WTC11 (cell line): ENCODE results near the gene WWP2. TPM values are rescaled to one million over a fixed set of nuclear protein-coding genes. Genes with fewer than 3 reads are reported as not detected.

ENCODE experiments used
- ATAC-seq: fragments of 200-7000 bp; cut with Tn5 transposase; 2 replicates; pipeline ENCODE4 v1.10.0; 2021; ENCODE audit warnings: mild to moderate bottlenecking, moderate library complexity
- CTCF ChIA-PET: fragments of 300-600 bp; sonication (Branson Sonifier 250); formaldehyde crosslinking; loops from one replicate; lab custom pipeline; 2021; ENCODE audit warnings: antibody characterized with exemption; lab: Charles Lee
- POLR2A ChIA-PET: fragments of 350-600 bp; sonication (Branson Sonifier 250); formaldehyde crosslinking; loops from one replicate; lab custom pipeline; 2021; ENCODE audit warnings: antibody characterized with exemption; lab: Charles Lee
- DNase-seq: peaks from one replicate; pipeline ENCODE4 v3.0.0; 2021; ENCODE audit warnings: low spot score
- H3K27ac Mint-ChIP-seq: 2 replicates; pipeline ENCODE4 v1.8.0; 2021; ENCODE audit warnings: mixed read lengths
- H3K27me3 Mint-ChIP-seq: 2 replicates; pipeline ENCODE4 v1.8.0; 2021; ENCODE audit warnings: low read depth, mild to moderate bottlenecking, moderate library complexity, mixed read lengths
- H3K36me3 Mint-ChIP-seq: 2 replicates; pipeline ENCODE4 v1.8.0; 2021; ENCODE audit warnings: mixed read lengths
- H3K4me1 Mint-ChIP-seq: 2 replicates; pipeline ENCODE4 v1.8.0; 2022; ENCODE audit warnings: mixed read lengths
- H3K4me3 Mint-ChIP-seq: 2 replicates; pipeline ENCODE4 v1.8.0; 2021; ENCODE audit warnings: mild to moderate bottlenecking, moderate library complexity, mixed read lengths
- H3K9me3 Mint-ChIP-seq: 2 replicates; pipeline ENCODE4 v1.8.0; 2021; ENCODE audit warnings: mixed read lengths
- EMX1 ChIP-seq: fragments of 250-450 bp; sonication (Bioruptor Pico); IDR thresholded peaks from 2 replicates; pipeline ENCODE4 v1.8.0; 2021; ENCODE audit warnings: mild to moderate bottlenecking
- ESRRA ChIP-seq: sonication (generic); formaldehyde crosslinking; IDR thresholded peaks from 2 replicates; pipeline ENCODE4 v1.8.1; 2022; ENCODE audit warnings: mild to moderate bottlenecking, missing genetic modification reagents, borderline replicate concordance
- FOXK1 ChIP-seq: sonication (generic); formaldehyde crosslinking; IDR thresholded peaks from 2 replicates; pipeline ENCODE4 v1.8.0; 2022; ENCODE audit warnings: mild to moderate bottlenecking, moderate library complexity, missing genetic modification reagents
- FOXP1 ChIP-seq: sonication (generic); formaldehyde crosslinking; IDR thresholded peaks from 2 replicates; pipeline ENCODE4 v1.8.0; 2022; ENCODE audit warnings: missing genetic modification reagents, mild to moderate bottlenecking, moderate library complexity, borderline replicate concordance
- GABPB1 ChIP-seq: sonication (generic); formaldehyde crosslinking; IDR thresholded peaks from 2 replicates; pipeline ENCODE4 v1.8.1; 2023; ENCODE audit warnings: mild to moderate bottlenecking, missing genetic modification reagents
- IRF1 ChIP-seq: sonication (generic); formaldehyde crosslinking; IDR thresholded peaks from 2 replicates; pipeline ENCODE4 v1.8.0; 2023; ENCODE audit warnings: missing genetic modification reagents
- IRF2 ChIP-seq: sonication (generic); formaldehyde crosslinking; IDR thresholded peaks from 2 replicates; pipeline ENCODE4 v1.8.0; 2022; ENCODE audit warnings: low read depth, missing genetic modification reagents, borderline replicate concordance
- OVOL2 ChIP-seq: fragments of 250-450 bp; sonication (Bioruptor Pico); IDR thresholded peaks from 2 replicates; pipeline ENCODE4 v1.9.0; 2021; ENCODE audit warnings: mild to moderate bottlenecking, borderline replicate concordance
- SMAD3 ChIP-seq: sonication (generic); formaldehyde crosslinking; IDR thresholded peaks from 2 replicates; pipeline ENCODE4 v1.8.0; 2022; ENCODE audit warnings: missing genetic modification reagents, mild to moderate bottlenecking, borderline replicate concordance
- TEAD1 ChIP-seq: sonication (generic); formaldehyde crosslinking; IDR thresholded peaks from 2 replicates; pipeline ENCODE4 v1.8.0; 2022; ENCODE audit warnings: mild to moderate bottlenecking, missing genetic modification reagents
- total RNA-seq: library from RNA; stranded (reverse); gene quantifications from 3 replicates; pipeline ENCODE4 v1.2.3, GENCODE V29; 2021
- TF ChIP-seq, protein P1 (sequence below): sonication (generic); formaldehyde crosslinking; IDR thresholded peaks from 2 replicates; pipeline ENCODE4 v1.8.1; 2023; ENCODE audit warnings: mild to moderate bottlenecking, missing genetic modification reagents, moderate library complexity
- TF ChIP-seq, protein P2 (sequence below): fragments of 200-600 bp; IDR thresholded peaks from 2 replicates; pipeline ENCODE4 v1.8.0; 2022; ENCODE audit warnings: antibody characterized with exemption
- TF ChIP-seq, protein P3 (sequence below): sonication (generic); formaldehyde crosslinking; IDR thresholded peaks from 2 replicates; pipeline ENCODE4 v1.8.0; 2022; ENCODE audit warnings: mild to moderate bottlenecking, missing genetic modification reagents
- TF ChIP-seq, protein P4 (sequence below): sonication (generic); formaldehyde crosslinking; IDR thresholded peaks from 2 replicates; pipeline ENCODE4 v1.8.0; 2022; ENCODE audit warnings: missing genetic modification reagents
- TF ChIP-seq, protein P5 (sequence below): sonication (generic); formaldehyde crosslinking; IDR thresholded peaks from 2 replicates; pipeline ENCODE4 v1.8.1; 2023; ENCODE audit warnings: mild to moderate bottlenecking, moderate library complexity, missing genetic modification reagents

WWP2 gene
- total RNA-seq, 1 experiment from 2014 or later = 39.1 TPM

GRCh38 chr16:69942099-69942491 is 180.0 kb downstream of the WWP2 start:
- Mint-ChIP-seq H3K4me1 (no peaks in the 10 kb centered on the region), H3K4me3 (no peak overlapping the region), H3K36me3 (peaks cover 15% of the 10 kb centered on the region), H3K27me3 (no peaks in the 10 kb centered on the region), H3K9me3 (no peaks in the 10 kb centered on the region), H3K27ac (no peak overlapping the region)
- ChIA-PET CTCF (interaction anchor here (1.0 to 1.4 kb wide), 2 partner anchors 11 to 12 kb away, joined by 3 to 7 read pairs; no protein-coding TSS in a partner anchor), POLR2A (no interaction called here)
- DNase-seq = no peak
- ATAC-seq = no peak
- TF ChIP-seq ESRRA (CRISPR knock-in tag) (no peak), GABPB1 (CRISPR knock-in tag) (no peak), EMX1 (CRISPR knock-in tag) (no peak), IRF1 (CRISPR knock-in tag) (no peak), TEAD1 (CRISPR knock-in tag) (no peak), FOXK1 (CRISPR knock-in tag) (no peak), SMAD3 (CRISPR knock-in tag) (no peak), FOXP1 (CRISPR knock-in tag) (no peak), OVOL2 (no peak), IRF2 (CRISPR knock-in tag) (no peak)
- TF ChIP-seq, protein P1, sequence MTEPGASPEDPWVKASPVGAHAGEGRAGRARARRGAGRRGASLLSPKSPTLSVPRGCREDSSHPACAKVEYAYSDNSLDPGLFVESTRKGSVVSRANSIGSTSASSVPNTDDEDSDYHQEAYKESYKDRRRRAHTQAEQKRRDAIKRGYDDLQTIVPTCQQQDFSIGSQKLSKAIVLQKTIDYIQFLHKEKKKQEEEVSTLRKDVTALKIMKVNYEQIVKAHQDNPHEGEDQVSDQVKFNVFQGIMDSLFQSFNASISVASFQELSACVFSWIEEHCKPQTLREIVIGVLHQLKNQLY (CRISPR knock-in tag) = no peak
- TF ChIP-seq, protein P2, sequence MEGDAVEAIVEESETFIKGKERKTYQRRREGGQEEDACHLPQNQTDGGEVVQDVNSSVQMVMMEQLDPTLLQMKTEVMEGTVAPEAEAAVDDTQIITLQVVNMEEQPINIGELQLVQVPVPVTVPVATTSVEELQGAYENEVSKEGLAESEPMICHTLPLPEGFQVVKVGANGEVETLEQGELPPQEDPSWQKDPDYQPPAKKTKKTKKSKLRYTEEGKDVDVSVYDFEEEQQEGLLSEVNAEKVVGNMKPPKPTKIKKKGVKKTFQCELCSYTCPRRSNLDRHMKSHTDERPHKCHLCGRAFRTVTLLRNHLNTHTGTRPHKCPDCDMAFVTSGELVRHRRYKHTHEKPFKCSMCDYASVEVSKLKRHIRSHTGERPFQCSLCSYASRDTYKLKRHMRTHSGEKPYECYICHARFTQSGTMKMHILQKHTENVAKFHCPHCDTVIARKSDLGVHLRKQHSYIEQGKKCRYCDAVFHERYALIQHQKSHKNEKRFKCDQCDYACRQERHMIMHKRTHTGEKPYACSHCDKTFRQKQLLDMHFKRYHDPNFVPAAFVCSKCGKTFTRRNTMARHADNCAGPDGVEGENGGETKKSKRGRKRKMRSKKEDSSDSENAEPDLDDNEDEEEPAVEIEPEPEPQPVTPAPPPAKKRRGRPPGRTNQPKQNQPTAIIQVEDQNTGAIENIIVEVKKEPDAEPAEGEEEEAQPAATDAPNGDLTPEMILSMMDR = no peak
- TF ChIP-seq, protein P3, sequence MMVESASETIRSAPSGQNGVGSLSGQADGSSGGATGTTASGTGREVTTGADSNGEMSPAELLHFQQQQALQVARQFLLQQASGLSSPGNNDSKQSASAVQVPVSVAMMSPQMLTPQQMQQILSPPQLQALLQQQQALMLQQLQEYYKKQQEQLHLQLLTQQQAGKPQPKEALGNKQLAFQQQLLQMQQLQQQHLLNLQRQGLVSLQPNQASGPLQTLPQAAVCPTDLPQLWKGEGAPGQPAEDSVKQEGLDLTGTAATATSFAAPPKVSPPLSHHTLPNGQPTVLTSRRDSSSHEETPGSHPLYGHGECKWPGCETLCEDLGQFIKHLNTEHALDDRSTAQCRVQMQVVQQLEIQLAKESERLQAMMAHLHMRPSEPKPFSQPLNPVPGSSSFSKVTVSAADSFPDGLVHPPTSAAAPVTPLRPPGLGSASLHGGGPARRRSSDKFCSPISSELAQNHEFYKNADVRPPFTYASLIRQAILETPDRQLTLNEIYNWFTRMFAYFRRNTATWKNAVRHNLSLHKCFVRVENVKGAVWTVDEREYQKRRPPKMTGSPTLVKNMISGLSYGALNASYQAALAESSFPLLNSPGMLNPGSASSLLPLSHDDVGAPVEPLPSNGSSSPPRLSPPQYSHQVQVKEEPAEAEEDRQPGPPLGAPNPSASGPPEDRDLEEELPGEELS = no peak
- TF ChIP-seq, protein P4, sequence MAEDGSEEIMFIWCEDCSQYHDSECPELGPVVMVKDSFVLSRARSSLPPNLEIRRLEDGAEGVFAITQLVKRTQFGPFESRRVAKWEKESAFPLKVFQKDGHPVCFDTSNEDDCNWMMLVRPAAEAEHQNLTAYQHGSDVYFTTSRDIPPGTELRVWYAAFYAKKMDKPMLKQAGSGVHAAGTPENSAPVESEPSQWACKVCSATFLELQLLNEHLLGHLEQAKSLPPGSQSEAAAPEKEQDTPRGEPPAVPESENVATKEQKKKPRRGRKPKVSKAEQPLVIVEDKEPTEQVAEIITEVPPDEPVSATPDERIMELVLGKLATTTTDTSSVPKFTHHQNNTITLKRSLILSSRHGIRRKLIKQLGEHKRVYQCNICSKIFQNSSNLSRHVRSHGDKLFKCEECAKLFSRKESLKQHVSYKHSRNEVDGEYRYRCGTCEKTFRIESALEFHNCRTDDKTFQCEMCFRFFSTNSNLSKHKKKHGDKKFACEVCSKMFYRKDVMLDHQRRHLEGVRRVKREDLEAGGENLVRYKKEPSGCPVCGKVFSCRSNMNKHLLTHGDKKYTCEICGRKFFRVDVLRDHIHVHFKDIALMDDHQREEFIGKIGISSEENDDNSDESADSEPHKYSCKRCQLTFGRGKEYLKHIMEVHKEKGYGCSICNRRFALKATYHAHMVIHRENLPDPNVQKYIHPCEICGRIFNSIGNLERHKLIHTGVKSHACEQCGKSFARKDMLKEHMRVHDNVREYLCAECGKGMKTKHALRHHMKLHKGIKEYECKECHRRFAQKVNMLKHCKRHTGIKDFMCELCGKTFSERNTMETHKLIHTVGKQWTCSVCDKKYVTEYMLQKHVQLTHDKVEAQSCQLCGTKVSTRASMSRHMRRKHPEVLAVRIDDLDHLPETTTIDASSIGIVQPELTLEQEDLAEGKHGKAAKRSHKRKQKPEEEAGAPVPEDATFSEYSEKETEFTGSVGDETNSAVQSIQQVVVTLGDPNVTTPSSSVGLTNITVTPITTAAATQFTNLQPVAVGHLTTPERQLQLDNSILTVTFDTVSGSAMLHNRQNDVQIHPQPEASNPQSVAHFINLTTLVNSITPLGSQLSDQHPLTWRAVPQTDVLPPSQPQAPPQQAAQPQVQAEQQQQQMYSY (CRISPR knock-in tag) = no peak
- TF ChIP-seq, protein P5, sequence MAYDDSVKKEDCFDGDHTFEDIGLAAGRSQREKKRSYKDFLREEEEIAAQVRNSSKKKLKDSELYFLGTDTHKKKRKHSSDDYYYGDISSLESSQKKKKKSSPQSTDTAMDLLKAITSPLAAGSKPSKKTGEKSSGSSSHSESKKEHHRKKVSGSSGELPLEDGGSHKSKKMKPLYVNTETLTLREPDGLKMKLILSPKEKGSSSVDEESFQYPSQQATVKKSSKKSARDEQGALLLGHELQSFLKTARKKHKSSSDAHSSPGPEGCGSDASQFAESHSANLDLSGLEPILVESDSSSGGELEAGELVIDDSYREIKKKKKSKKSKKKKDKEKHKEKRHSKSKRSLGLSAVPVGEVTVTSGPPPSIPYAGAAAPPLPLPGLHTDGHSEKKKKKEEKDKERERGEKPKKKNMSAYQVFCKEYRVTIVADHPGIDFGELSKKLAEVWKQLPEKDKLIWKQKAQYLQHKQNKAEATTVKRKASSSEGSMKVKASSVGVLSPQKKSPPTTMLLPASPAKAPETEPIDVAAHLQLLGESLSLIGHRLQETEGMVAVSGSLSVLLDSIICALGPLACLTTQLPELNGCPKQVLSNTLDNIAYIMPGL (CRISPR knock-in tag) = no peak
